Endothelial cell of umbilical vein (primary cell): ENCODE data around the gene DLX1. TPM values are rescaled to one million over a fixed set of nuclear protein-coding genes. Genes with fewer than 3 reads are reported as not detected.

Experiments used
- BruUV-seq: library from RNA; stranded (reverse); fragments of 400-500 nt; replicated peaks from 2 replicates; lab custom pipeline; 2021; lab: Mats Ljungman, UMichigan
- CTCF ChIA-PET: fragments of 300-600, 350-600 bp; sonication (Branson Sonifier 250); formaldehyde crosslinking; loops from one replicate; lab custom pipeline; 2021; ENCODE audit warnings: antibody characterized with exemption, inconsistent platforms; lab: Charles Lee
- POLR2A ChIA-PET: fragments of 300-600, 350-600 bp; sonication (Branson Sonifier 250); formaldehyde crosslinking; loops from one replicate; lab custom pipeline; 2021; ENCODE audit warnings: antibody characterized with exemption, inconsistent platforms; lab: Charles Lee
- DNase-seq: peaks from one replicate; pipeline ENCODE4 v3.0.0-alpha.2; 2011; ENCODE audit warnings: low read depth, low spot score
- FAIRE-seq: peaks from 2 replicates; lab custom pipeline; 2011; peaks lifted over from hg19 to GRCh38; lab: Jason Lieb, UNC
- H2AFZ ChIP-seq: 2 replicates; pipeline ENCODE4 v1.6.0; 2012; ENCODE audit warnings: low read depth, low read length, control low read depth, inconsistent platforms
- H3K27ac ChIP-seq: 2 replicates; pipeline ENCODE4 v1.5.1; 2011; ENCODE audit warnings: low read depth, mild to moderate bottlenecking, control low read depth, low read length, moderate library complexity; ENCODE audit not compliant: insufficient read depth
- H3K27me3 ChIP-seq, 2 experiments: 2 replicates each; pipeline versions ENCODE4 v1.6.0 to v1.6.1; 2011; ENCODE audit warnings: low read length in 2 of 2, mixed read lengths in 1 of 2; ENCODE audit not compliant: control insufficient read depth in 2 of 2, insufficient read depth in 2 of 2
- H3K36me3 ChIP-seq, 2 experiments: 2 replicates in 1 of 2; 3 replicates in 1 of 2; pipeline ENCODE4 v1.5.1; 2011; ENCODE audit warnings: low read length in 2 of 2, mild to moderate bottlenecking in 1 of 2, moderate library complexity in 1 of 2; ENCODE audit not compliant: control insufficient read depth in 2 of 2, insufficient read depth in 2 of 2; ENCODE audit errors: extremely low read depth in 1 of 2
- H3K4me1 ChIP-seq: 3 replicates; pipeline ENCODE4 v1.5.1; 2011; ENCODE audit warnings: mild to moderate bottlenecking, low read length; ENCODE audit not compliant: control insufficient read depth, insufficient read depth; ENCODE audit errors: extremely low read depth
- H3K4me2 ChIP-seq: 2 replicates; pipeline ENCODE4 v1.6.1; 2011; ENCODE audit warnings: low read length, control low read depth, mixed read lengths; ENCODE audit not compliant: insufficient read depth
- H3K4me3 ChIP-seq, 3 experiments: fragments of 200-600 bp in 1 of 3; sonication (generic), shearing (Covaris generic) in 1 of 3; replicated peaks in 1 of 3; 2 replicates each; pipeline ENCODE4 v1.5.1; 2011 to 2016; ENCODE audit warnings: control low read depth in 3 of 3, low read length in 3 of 3, mild to moderate bottlenecking in 2 of 3, inconsistent platforms in 1 of 3, low read depth in 1 of 3, moderate library complexity in 1 of 3; ENCODE audit not compliant: insufficient read depth in 1 of 3
- H3K79me2 ChIP-seq: 2 replicates; pipeline ENCODE4 v1.6.0; 2012; ENCODE audit warnings: low read length, inconsistent platforms; ENCODE audit not compliant: control insufficient read depth, insufficient read depth
- H3K9ac ChIP-seq: replicated peaks from 2 replicates; pipeline ENCODE3; 2011; ENCODE audit warnings: low read length, control low read depth; ENCODE audit not compliant: insufficient read depth; ENCODE audit errors: extremely low read depth
- H3K9me1 ChIP-seq: replicated peaks from 3 replicates; pipeline ENCODE4 v1.6.0; 2011; ENCODE audit warnings: mild to moderate bottlenecking, low read length; ENCODE audit not compliant: control insufficient read depth, insufficient read depth; ENCODE audit errors: extremely low read depth
- H3K9me3 ChIP-seq: replicated peaks from 2 replicates; pipeline ENCODE4 v1.5.1; 2012; ENCODE audit warnings: low read length, inconsistent platforms; ENCODE audit not compliant: control insufficient read depth, insufficient read depth
- H4K20me1 ChIP-seq: replicated peaks from 2 replicates; pipeline ENCODE3; 2011; ENCODE audit warnings: mild to moderate bottlenecking, low read length; ENCODE audit not compliant: control insufficient read depth, insufficient read depth; ENCODE audit errors: extremely low read depth
- EZH2 ChIP-seq: IDR thresholded peaks from 2 replicates; pipeline ENCODE4 v1.6.1; 2012; ENCODE audit warnings: borderline replicate concordance, low read depth, mild to moderate bottlenecking, moderate library complexity, low read length, inconsistent platforms; ENCODE audit not compliant: severe bottlenecking
- FOS ChIP-seq: IDR thresholded peaks from 2 replicates; pipeline ENCODE4 v1.6.1; 2011; ENCODE audit warnings: mild to moderate bottlenecking, low read length, moderate library complexity, borderline replicate concordance; ENCODE audit not compliant: insufficient read depth
- GATA2 ChIP-seq: IDR thresholded peaks from 2 replicates; pipeline ENCODE4 v1.7.0; 2011; ENCODE audit warnings: low read depth, mild to moderate bottlenecking, moderate library complexity, mixed read lengths, low read length; ENCODE audit not compliant: insufficient read length, insufficient read depth
- JUN ChIP-seq: IDR thresholded peaks from 2 replicates; pipeline ENCODE4 v1.6.1; 2011; ENCODE audit warnings: borderline replicate concordance, low read depth; ENCODE audit not compliant: insufficient read length, insufficient read depth
- MYC ChIP-seq: IDR thresholded peaks from one replicate; pipeline ENCODE4 v1.6.1; 2011; ENCODE audit warnings: mild to moderate bottlenecking, low read depth, low read length
- POLR2A ChIP-seq: IDR thresholded peaks from 2 replicates; pipeline ENCODE4 v1.6.1; 2012; ENCODE audit warnings: low read depth, mild to moderate bottlenecking, control low read depth, low read length
- POLR2AphosphoS5 ChIP-seq: IDR thresholded peaks from 2 replicates; pipeline ENCODE4 v1.6.1; 2012; ENCODE audit warnings: low read depth, mild to moderate bottlenecking, control low read depth, low read length, moderate library complexity; ENCODE audit not compliant: insufficient read depth
- dilution Hi-C: fragments of 300-500 bp; cut with MboI; formaldehyde crosslinking; loops from one replicate; pipeline ENCODE4 v1.15.0; 2019; ENCODE audit warnings: low sequenced_read_pairs; ENCODE audit not compliant: extremely low pct_ligation_motif_present
- intact Hi-C: fragments of 100-400 bp; cut with micrococcal nuclease; formaldehyde crosslinking; loops from one replicate; pipeline ENCODE4 v1.10.0; 2022
- polyA plus RNA-seq, 4 experiments: library from polyadenylated mRNA; depleted of rRNA in 3 of 4; stranded (reverse) in 3 of 4; unstranded in 1 of 4; fragments of >200 nt; gene quantifications; 2 replicates each; pipeline versions ENCODE4 v1.2.1 to v1.2.3, GENCODE V29; 2011 to 2012; ENCODE audit warnings: missing spikeins in 1 of 4
- total RNA-seq: library from RNA; stranded (reverse); gene quantifications from 2 replicates; pipeline ENCODE4 v1.2.3, GENCODE V29; 2021
- TF ChIP-seq, protein P1 (sequence below): IDR thresholded peaks from 2 replicates; pipeline ENCODE4 v1.6.1; 2011; ENCODE audit not compliant: insufficient read depth, insufficient read length
- TF ChIP-seq, protein P2 (sequence below), 2 donors: IDR thresholded peaks; 1 replicate in 1 of 2; 2 replicates in 1 of 2; pipeline ENCODE4 v1.5.1; 2011; ENCODE audit warnings: low read length in 2 of 2, mild to moderate bottlenecking in 2 of 2, moderate library complexity in 2 of 2, control low read depth in 1 of 2, inconsistent platforms in 1 of 2, low read depth in 1 of 2; ENCODE audit not compliant: insufficient read depth in 1 of 2; ENCODE audit errors: extremely low read depth in 1 of 2

The DLX1 gene
- total and polyA plus RNA-seq, 2 donors (not counting 3 experiments of a cell fraction or from before 2014, with no cell fraction given): 0.12 TPM; not detected in 1

DNA sequence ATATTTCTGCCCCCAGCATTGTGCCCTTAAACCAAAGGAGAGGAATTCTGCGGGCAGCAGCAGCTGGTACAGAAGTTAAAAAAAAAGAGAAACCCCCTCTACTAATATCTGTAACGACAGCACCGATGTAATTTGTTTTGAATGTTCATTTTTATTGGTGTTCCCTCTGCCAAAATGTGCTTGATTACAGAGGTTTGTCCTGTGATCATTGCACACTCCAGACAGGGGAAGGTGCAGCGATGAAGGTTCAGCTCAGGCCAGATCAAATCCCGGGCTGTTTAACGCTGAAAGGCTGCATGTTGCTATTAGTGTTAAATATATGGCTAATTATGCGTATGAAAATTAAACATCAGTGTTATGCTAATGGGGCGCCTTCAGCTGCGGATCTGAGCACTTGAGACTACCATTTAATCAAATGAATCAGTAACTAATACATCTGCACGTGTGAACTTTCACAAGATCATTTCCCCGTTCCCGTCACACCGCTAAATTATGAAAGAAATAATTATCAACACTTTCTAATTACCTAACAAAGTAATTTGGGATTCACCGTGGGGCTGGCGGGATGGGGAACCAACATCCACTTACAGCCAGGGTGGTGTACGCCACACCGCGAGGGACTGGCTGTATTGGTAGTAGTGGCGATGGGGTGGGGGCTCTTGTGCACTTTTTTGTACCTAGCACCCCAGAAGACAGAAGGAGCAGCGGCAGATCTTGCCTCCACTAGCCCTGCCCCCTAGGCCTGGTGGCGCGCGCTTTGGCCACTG is 1.5 kb upstream of the DLX1 start:
- Histone ChIP-seq H4K20me1 (no peaks in the 10 kb centered on the region), H2AFZ (no peak overlapping the region), H3K27ac (no peak overlapping the region), H3K9me3 (no peaks in the 10 kb centered on the region), H3K27me3 (peaks cover 82 to 97% of the 10 kb centered on the region in 2 experiments), H3K4me3 (no peak overlapping the region), H3K9me1 (no peaks in the 10 kb centered on the region), H3K4me2 (no peak overlapping the region), H3K9ac (no peak overlapping the region), H3K4me1 (peaks cover 20% of the 10 kb centered on the region), H3K36me3 (no peaks in the 10 kb centered on the region), H3K79me2 (no peaks in the 10 kb centered on the region)
- dilution Hi-C loops: no loop called here
- FAIRE-seq (peak; percentile 50), DNase-seq (peak; percentile 17)
- intact Hi-C loops: loop anchor here (2.0 kb wide), 1 partner anchor 161 kb away; the partner anchor contains the start of gene HAT1
- POLR2A ChIA-PET: no interaction called here
- TF ChIP-seq POLR2A (no peak), POLR2AphosphoS5 (no peak), MYC (no peak), GATA2 (no peak), JUN (no peak), FOS (no peak), EZH2 (no peak)
- TF ChIP-seq, protein P1, sequence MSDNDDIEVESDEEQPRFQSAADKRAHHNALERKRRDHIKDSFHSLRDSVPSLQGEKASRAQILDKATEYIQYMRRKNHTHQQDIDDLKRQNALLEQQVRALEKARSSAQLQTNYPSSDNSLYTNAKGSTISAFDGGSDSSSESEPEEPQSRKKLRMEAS: no peak
- TF ChIP-seq, protein P2, sequence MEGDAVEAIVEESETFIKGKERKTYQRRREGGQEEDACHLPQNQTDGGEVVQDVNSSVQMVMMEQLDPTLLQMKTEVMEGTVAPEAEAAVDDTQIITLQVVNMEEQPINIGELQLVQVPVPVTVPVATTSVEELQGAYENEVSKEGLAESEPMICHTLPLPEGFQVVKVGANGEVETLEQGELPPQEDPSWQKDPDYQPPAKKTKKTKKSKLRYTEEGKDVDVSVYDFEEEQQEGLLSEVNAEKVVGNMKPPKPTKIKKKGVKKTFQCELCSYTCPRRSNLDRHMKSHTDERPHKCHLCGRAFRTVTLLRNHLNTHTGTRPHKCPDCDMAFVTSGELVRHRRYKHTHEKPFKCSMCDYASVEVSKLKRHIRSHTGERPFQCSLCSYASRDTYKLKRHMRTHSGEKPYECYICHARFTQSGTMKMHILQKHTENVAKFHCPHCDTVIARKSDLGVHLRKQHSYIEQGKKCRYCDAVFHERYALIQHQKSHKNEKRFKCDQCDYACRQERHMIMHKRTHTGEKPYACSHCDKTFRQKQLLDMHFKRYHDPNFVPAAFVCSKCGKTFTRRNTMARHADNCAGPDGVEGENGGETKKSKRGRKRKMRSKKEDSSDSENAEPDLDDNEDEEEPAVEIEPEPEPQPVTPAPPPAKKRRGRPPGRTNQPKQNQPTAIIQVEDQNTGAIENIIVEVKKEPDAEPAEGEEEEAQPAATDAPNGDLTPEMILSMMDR (IDR thresholded peaks at IDR 0.05; ENCODE audit: extremely low read depth in 1 of 2, insufficient read depth in 1 of 2, low read depth in 1 of 2, low read length in 2 of 2): no peak
- CTCF ChIA-PET: interaction anchor here (0.6 to 1.9 kb wide), 5 partner anchors 9 to 25 kb away, joined by 3 to 6 read pairs (median 4); partner anchors contain the start of gene DLX2
- BruUV-seq: no TSS peak
